Fibroblast of peridontal ligament (primary cell): ENCODE results near the gene FOXK1.
A peak's percentile ranks its signal among the peaks of the same experiment; 100 is the strongest.

ENCODE experiments used
- DNase-seq: peaks from one replicate; pipeline ENCODE4 v3.0.0-alpha.2; 2010; ENCODE audit errors: extremely low read depth

FOXK1 gene

GRCh38 chr7:4745265-4745919 is 63.3 kb downstream of the FOXK1 start:
- no peak for DNase-seq

GRCh38 chr7:4745971-4746919 is 64.2 kb downstream of the FOXK1 start:
- DNase-seq: peak; percentile 88

GRCh38 chr7:4747013-4747412 is 64.9 kb downstream of the FOXK1 start:
- no peak for DNase-seq

GRCh38 chr7:4747746-4748145 is 65.7 kb downstream of the FOXK1 start:
- no peak for DNase-seq

GRCh38 chr7:4748231-4748681 is 66.2 kb downstream of the FOXK1 start:
- no peak for DNase-seq

GRCh38 chr7:4749363-4749762 is 67.3 kb downstream of the FOXK1 start:
- DNase-seq: no peak

GRCh38 chr7:4749798-4750197 is 67.7 kb downstream of the FOXK1 start:
- DNase-seq: no peak

- DNase-seq: no peak
These were observed 69.4 kb downstream of the FOXK1 start for GRCh38 chr7:4751398-4751947.

- peak; percentile 21 for DNase-seq
These were observed 71.7 kb downstream of the FOXK1 start for GRCh38 chr7:4753598-4754432.

- DNase-seq: no peak
These were observed 72.4 kb downstream of the FOXK1 start for GRCh38 chr7:4754433-4755010.

GRCh38 chr7:4755045-4755444 is 73.0 kb downstream of the FOXK1 start:
- no peak for DNase-seq

GRCh38 chr7:4758111-4758510 is 76.0 kb downstream of the FOXK1 start:
- DNase-seq: no peak

GRCh38 chr7:4758791-4759190 is 76.7 kb downstream of the FOXK1 start:
- DNase-seq: no peak

GRCh38 chr7:4759211-4759610 is 77.1 kb downstream of the FOXK1 start:
- DNase-seq: no peak

- DNase-seq: no peak
These were observed 78.9 kb downstream of the FOXK1 start for GRCh38 chr7:4760952-4761351.

GRCh38 chr7:4762121-4763055 is 80.3 kb downstream of the FOXK1 start:
- no peak for DNase-seq

- no peak for DNase-seq
These were observed 81.1 kb downstream of the FOXK1 start for GRCh38 chr7:4763091-4763793.

GRCh38 chr7:4763794-4764185 is 81.7 kb downstream of the FOXK1 start:
- DNase-seq: no peak

- DNase-seq: no peak
These were observed 82.4 kb downstream of the FOXK1 start for GRCh38 chr7:4764402-4765007.
